Erythroblast (primary cell): ENCODE measurements around the gene STOX2.

Experiments used
- DNase-seq, 2 experiments: peaks; one replicate each; lab custom pipeline; 2025; lab: John Stamatoyannopoulos, UW
- GATA1 ChIP-seq: IDR thresholded peaks from 2 replicates; pipeline ENCODE4 v1.6.1; 2011; ENCODE audit warnings: low read depth, mild to moderate bottlenecking, control low read depth, low read length, moderate library complexity
- POLR2A ChIP-seq: IDR thresholded peaks from 2 replicates; pipeline ENCODE4 v1.6.1; 2011; ENCODE audit warnings: mild to moderate bottlenecking, low read length

Gene STOX2

GRCh38 chr4:183875251-183875825 lies 29.8 kb upstream of the STOX2 start:
- TF ChIP-seq GATA1 (no peak), POLR2A (no peak)
- DNase-seq = no peak

- TF ChIP-seq GATA1 (no peak), POLR2A (no peak)
- no peak for DNase-seq
Observed at GRCh38 chr4:183876268-183876934, 28.7 kb upstream of the STOX2 start.

GRCh38 chr4:183878251-183878970 lies 26.7 kb upstream of the STOX2 start:
- DNase-seq = no peak
- no peak for TF ChIP-seq POLR2A
- TF ChIP-seq GATA1 = no peak

GRCh38 chr4:183885205-183885720 lies 19.8 kb upstream of the STOX2 start:
- TF ChIP-seq GATA1 = no peak
- no peak for TF ChIP-seq POLR2A
- no peak for DNase-seq

- DNase-seq = no peak
- TF ChIP-seq POLR2A = no peak
- no peak for TF ChIP-seq GATA1
Observed at GRCh38 chr4:183887351-183887750, 17.8 kb upstream of the STOX2 start.

- TF ChIP-seq GATA1 (no peak), POLR2A (no peak)
- no peak for DNase-seq
Observed at GRCh38 chr4:183888564-183888963, 16.5 kb upstream of the STOX2 start.

- no peak for TF ChIP-seq POLR2A
- DNase-seq = no peak
Observed at GRCh38 chr4:183889190-183889589, 15.9 kb upstream of the STOX2 start.

GRCh38 chr4:183897193-183897592 lies 7.9 kb upstream of the STOX2 start:
- DNase-seq = no peak
- TF ChIP-seq GATA1 (no peak), POLR2A (no peak)

- TF ChIP-seq POLR2A = no peak
- TF ChIP-seq GATA1 = no peak
- DNase-seq = no peak
Observed at GRCh38 chr4:183898456-183898855, 6.7 kb upstream of the STOX2 start.

- no peak for DNase-seq
- TF ChIP-seq GATA1 (no peak), POLR2A (no peak)
Observed at GRCh38 chr4:183903021-183903760, 1.9 kb upstream of the STOX2 start.

GRCh38 chr4:183905593-183906488 lies 734 bp downstream of the STOX2 start:
- TF ChIP-seq POLR2A (no peak), GATA1 (no peak)
- DNase-seq = no peak

GRCh38 chr4:183906489-183906738 lies 1.3 kb downstream of the STOX2 start:
- TF ChIP-seq GATA1 (no peak), POLR2A (no peak)
- DNase-seq = no peak
